PFSK-1 (cell line): ENCODE data around the gene DEGS1.

Experiments
- FOXP2 ChIP-seq: optimal IDR thresholded peaks from 2 replicates; pipeline ENCODE3; 2011; ENCODE audit warnings: borderline replicate concordance, control low read depth, inconsistent platforms; ENCODE audit not compliant: insufficient read depth; ENCODE audit errors: extremely low read length, extremely low read depth
- POLR2AphosphoS5 ChIP-seq: IDR thresholded peaks from 2 replicates; pipeline ENCODE4 v1.6.1; 2012; ENCODE audit warnings: low read depth, mild to moderate bottlenecking, control low read depth, low read length, moderate library complexity
- SIN3A ChIP-seq: IDR thresholded peaks from 2 replicates; pipeline ENCODE4 v1.6.1; 2012; ENCODE audit warnings: mild to moderate bottlenecking, low read length, moderate library complexity, borderline replicate concordance; ENCODE audit not compliant: insufficient read depth
- TAF1 ChIP-seq: IDR thresholded peaks from 2 replicates; pipeline ENCODE4 v1.6.1; 2012; ENCODE audit warnings: low read length, control low read depth, borderline replicate concordance; ENCODE audit not compliant: insufficient read depth
- TF ChIP-seq, protein P1 (sequence below), 2 experiments: IDR thresholded peaks; 2 replicates each; pipeline versions ENCODE4 v1.6.1 to v1.8.0; 2011 to 2012; ENCODE audit warnings: low read depth in 2 of 2, low read length in 2 of 2, control low read depth in 1 of 2, inconsistent platforms in 1 of 2, mild to moderate bottlenecking in 1 of 2, moderate library complexity in 1 of 2; ENCODE audit not compliant: insufficient read depth in 1 of 2

Gene DEGS1

DNA sequence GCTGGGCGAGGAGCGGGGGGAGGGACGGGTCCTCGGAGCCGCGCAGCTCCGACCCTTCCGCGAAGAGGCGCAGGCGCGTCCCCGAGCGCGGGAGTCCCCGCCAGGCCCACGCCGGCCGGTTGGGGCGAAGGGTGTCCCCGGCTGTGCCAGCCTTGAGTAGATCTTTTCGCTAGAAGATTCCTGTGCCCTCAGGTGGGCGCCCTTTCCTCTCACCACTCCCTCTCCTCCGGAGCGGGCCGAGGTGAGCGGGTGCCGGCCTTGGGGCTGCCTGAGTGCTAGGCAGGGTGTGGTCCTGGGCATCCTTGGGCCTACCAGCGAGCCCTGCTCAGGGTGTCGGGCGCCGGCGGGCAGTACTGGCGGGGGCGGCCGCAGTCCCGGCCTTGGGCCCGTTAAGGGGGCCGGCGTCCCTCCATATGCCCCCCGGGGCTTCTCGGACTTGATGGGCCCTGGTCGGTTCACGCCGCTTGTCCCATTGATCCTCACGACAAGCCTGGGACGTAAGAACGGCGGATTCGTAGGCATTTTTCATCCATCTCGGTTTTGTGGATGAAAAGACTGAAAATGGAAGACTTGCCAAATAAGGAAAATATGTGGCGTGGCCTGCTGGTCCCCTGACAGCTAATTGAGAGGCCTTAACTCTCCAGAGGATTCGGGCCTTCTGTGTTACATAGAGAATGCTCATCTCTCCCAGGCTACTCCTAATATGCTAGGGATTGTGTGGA is 712 bp downstream of the DEGS1 start:
- TF ChIP-seq, protein P1, sequence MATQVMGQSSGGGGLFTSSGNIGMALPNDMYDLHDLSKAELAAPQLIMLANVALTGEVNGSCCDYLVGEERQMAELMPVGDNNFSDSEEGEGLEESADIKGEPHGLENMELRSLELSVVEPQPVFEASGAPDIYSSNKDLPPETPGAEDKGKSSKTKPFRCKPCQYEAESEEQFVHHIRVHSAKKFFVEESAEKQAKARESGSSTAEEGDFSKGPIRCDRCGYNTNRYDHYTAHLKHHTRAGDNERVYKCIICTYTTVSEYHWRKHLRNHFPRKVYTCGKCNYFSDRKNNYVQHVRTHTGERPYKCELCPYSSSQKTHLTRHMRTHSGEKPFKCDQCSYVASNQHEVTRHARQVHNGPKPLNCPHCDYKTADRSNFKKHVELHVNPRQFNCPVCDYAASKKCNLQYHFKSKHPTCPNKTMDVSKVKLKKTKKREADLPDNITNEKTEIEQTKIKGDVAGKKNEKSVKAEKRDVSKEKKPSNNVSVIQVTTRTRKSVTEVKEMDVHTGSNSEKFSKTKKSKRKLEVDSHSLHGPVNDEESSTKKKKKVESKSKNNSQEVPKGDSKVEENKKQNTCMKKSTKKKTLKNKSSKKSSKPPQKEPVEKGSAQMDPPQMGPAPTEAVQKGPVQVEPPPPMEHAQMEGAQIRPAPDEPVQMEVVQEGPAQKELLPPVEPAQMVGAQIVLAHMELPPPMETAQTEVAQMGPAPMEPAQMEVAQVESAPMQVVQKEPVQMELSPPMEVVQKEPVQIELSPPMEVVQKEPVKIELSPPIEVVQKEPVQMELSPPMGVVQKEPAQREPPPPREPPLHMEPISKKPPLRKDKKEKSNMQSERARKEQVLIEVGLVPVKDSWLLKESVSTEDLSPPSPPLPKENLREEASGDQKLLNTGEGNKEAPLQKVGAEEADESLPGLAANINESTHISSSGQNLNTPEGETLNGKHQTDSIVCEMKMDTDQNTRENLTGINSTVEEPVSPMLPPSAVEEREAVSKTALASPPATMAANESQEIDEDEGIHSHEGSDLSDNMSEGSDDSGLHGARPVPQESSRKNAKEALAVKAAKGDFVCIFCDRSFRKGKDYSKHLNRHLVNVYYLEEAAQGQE (IDR thresholded peaks at IDR 0.05; ENCODE audit: insufficient read depth in 1 of 2, low read depth in 2 of 2, low read length in 2 of 2) = no peak
- peak; percentile 36; the same call in 1 of the 2 replicates for TF ChIP-seq SIN3A
- TF ChIP-seq POLR2AphosphoS5 = no peak
- TF ChIP-seq TAF1 = peak; percentile 56; the same call in 1 of the 2 replicates
- peak; percentile 59 for TF ChIP-seq FOXP2

DNA sequence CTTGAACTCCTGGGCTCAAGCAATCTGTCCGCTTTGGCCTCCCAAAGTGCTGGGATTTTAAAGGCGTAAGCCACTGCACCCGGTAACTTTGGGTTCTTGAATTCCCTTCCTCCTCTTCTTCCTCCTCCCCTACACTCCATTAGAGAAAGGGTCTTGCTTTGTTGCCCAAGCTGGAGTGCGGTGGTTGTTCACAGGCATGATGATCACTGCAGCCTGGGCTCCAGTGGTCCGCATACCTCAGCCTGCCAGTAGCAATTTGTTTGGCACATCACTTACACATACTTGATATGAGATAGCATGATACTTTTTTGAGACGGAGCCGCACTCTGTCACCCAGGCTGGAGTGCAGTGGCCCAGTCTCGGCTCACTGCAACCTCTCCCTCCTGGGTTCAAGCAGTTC is 2.2 kb downstream of the DEGS1 start:
- TF ChIP-seq POLR2AphosphoS5 (no peak), SIN3A (no peak), TAF1 (no peak), FOXP2 (no peak)
- TF ChIP-seq, protein P1 (IDR thresholded peaks at IDR 0.05; ENCODE audit: insufficient read depth in 1 of 2, low read depth in 2 of 2, low read length in 2 of 2) = no peak

DNA sequence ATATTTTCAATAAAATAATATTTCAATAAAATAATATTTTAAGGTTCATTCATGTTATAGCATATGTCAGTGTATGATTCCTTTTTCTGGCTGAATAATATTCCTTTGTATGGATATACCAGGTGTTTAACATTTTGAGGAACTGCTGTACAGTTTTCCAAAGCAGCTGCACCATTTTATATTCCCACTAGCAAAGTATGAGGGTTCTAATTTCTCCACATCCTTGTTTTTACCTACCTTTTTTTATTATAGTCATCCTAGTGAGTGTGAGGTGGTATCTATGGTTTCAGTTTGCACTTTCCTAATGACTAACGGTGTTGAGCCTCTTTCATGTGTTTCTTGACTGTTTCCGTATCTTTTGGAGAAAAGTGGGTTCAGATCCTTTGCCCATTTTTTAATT is 5.2 kb downstream of the DEGS1 start:
- TF ChIP-seq FOXP2 (no peak), TAF1 (no peak), POLR2AphosphoS5 (no peak), SIN3A (no peak)
- TF ChIP-seq, protein P1 (IDR thresholded peaks at IDR 0.05; ENCODE audit: insufficient read depth in 1 of 2, low read depth in 2 of 2, low read length in 2 of 2) = no peak

DNA sequence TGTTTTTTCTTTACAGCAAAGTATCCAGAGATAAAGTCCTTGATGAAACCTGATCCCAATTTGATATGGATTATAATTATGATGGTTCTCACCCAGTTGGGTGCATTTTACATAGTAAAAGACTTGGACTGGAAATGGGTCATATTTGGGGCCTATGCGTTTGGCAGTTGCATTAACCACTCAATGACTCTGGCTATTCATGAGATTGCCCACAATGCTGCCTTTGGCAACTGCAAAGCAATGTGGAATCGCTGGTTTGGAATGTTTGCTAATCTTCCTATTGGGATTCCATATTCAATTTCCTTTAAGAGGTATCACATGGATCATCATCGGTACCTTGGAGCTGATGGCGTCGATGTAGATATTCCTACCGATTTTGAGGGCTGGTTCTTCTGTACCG is 6.5 kb downstream of the DEGS1 start:
- TF ChIP-seq FOXP2 (no peak), SIN3A (no peak), TAF1 (no peak), POLR2AphosphoS5 (no peak)
- TF ChIP-seq, protein P1 (IDR thresholded peaks at IDR 0.05; ENCODE audit: insufficient read depth in 1 of 2, low read depth in 2 of 2, low read length in 2 of 2) = no peak
